HG02642 (cell line): Measurements from ENCODE around the gene RAMP3.

Experiments used
- ATAC-seq: cut with Tn5 transposase; IDR thresholded peaks from one replicate; pipeline ENCODE4 v1.9.1; 2021; ENCODE audit warnings: mild to moderate bottlenecking; ENCODE audit not compliant: unreplicated experiment, poor library complexity

The RAMP3 gene

DNA sequence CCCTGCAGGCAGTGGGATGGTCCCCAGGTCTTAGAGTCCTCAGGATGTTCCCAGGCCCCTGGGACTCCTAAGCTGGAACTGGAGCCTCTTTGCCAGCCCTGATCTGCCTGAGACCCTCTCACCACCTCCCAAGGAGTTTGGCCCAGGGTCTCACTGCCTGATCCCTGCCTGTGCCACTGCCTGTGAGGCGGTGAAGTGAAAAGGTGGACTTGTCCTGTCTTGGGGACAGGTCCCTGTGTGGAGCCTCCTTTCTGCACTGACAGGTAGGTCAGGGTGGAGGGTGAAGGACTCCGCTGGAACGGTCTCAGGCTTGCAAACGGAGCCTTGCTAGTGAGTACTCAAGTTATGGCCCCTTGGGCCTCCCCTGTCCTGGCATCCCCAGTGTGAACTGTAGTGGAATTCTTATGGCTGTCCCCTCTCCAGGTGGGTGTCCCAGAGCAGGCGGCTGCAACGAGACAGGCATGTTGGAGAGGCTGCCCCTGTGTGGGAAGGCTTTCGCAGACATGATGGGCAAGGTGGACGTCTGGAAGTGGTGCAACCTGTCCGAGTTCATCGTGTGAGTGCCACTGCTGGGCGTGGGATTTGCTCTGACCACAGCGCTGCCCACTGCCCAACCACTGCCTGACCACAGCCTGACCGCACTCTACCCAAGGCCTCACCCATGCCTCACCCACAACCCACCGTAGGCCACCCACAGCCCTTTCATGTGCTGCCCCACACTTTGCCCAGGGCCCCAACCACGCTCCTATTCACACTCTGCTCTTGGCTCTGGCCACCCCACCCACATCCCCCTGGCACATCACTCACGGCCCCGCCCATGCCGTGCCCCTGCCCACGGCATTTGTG lies 19.5 kb downstream of the RAMP3 start:
- no peak for ATAC-seq

DNA sequence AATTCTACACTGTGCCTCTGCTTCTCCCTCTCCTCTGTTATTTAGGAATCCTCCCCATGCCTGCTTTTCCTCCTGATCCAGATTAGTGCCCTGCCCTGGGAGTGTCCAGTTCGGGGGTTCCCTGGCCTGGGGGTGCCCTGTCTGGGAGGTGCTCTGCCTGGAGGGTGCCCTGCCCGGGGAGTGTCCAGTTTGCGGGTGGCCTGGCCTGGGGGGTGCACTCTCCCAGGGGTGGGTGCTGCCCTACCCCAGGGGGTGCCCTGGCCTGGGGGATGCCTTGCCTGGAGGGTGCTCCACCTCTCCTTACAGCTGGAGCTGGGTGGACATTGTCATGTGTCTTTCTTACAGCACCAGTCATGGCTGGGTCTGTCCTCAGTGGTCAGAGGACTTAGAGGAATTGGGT lies 20.2 kb downstream of the RAMP3 start:
- ATAC-seq, result no peak

DNA sequence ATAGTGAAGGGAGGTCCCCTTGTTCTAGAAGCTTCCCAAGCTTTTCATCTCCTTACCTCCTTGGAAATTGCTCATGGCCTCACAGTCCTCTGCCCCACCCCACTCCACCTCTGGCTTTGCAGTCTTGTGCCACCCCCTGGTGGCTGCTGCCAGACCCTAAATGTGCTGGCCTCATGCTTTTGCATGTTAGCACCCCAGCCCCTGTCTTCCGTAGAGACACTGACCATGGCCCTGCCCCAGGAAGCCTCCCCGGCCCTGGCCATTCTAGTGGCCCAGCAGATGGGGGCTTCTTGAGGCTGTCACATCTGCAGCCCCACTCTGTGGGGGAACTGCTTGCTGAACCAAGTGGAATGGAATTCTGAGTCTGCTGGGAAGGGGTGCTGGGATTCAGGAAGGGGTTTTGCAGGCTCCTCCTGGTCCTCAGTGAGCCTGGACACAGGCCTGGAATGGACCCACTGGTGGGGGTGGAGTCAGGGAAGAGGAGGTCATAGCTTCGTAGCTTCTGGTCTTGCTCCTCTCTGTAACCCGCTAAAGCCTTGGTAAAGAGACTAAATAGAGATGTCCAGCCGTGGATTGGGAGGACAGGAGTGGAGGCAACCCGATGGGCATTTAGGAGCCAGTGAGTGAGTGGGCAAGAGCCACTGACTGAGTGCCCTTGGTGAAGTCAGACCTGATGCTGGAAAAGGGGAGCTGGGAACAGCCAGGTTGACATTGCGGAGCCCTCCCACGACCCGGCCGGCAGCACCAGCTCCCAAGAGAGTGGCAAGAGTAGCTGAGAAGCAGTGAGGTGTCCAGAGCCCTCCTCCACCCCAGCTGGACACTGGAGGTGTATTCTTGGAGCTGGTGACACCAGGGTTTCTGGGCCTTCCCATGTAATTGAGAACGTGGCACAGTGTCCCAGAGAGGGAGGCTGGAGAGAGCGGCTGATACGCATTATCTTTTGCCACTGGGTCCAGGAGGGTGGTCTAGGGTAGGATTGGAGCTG lies 20.9 kb downstream of the RAMP3 start:
- no peak for ATAC-seq

DNA sequence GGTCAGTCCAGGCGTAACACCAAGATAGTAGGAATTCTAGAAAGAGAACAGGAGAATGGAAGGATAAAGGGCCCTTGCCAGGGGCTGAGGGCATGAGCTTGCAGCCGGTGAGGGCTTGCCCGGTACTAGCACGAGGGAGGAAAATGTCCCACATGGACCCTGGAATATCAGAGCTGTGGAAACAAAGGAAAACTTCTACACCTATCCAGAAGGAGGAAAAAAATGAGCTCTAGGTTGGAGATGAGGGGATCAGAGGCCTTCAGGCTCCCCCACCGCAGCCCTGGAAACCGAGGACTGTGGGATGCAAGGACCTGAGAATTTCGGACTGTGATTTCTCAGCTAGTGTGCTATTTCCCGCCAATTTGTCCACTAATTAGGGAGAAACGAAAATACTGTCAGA lies 22.1 kb downstream of the RAMP3 start:
- no peak for ATAC-seq

DNA sequence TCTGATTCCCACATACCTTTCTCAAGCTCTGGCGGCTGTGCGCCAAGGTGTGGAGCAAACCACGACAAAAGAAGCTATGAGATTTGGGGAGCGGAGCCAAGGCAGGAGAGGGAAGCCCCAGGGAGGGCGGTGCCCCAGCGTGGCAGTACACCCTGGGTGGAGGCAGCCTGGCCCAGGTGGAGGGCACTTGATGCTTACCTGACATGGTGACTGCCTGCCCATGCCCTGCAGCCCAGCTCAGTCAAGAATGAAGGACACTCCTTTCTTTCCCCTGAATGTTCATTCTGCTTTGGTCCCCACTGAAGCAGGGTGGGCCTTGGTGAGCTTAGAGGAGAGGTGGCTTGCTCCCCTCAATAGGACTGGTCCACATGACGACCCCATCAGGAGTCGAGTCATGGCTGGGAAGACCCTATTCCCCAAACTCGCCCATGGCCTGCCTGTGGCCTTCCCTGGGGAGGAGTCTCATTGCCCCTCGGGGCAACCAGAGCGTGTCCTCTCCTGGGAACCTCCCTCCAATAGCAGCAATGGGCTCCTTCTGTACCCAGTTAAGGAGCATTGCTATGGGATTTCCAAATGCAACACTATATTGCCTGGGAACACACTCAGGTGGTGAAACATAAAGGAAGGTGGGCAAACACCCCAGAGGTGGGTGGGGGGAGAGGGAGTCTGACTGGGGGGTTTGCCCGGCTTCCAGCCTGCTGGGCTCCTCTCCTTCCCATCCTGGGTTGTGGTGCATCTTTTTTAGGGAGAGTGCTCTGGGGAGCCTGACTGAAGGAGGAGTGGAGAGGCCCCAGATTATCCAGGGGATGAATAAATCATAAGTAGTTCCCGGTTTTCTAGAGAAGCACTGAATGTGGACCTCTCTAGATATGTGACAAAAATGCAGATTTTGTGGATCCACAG lies 22.7 kb downstream of the RAMP3 start:
- ATAC-seq, result no peak

DNA sequence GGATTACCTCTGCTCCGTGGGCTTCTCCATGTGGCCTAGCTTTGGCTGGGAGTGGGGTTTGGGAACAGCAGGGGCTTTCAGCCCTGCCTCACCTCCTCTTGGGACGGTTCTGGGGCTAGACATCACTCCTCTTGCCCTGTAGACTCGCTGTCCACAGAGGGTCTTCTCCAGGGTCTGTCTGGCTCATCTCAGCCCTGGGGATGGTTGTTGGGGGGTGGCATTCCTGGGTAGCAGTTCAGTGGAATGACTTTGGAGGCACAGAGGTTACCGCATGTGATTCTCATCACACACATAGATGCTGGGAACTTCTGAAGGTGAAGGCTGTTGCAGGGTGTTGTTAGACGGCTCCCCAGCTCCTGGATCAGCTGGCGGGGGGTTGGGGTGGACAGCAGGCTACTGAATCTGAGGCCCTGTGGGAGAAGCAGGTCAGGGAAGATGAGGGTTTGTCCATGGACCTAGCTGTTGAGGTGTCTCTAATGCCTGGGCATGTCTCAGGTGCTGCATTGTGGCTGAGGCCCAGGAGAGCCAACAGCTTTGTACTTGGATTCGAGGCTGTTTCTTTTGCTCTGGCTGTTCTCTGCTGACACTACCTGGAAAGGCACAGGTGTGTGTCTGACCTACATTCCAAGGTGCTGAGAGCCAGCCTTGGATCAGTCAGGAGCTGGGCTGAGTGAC lies 23.8 kb downstream of the RAMP3 start:
- ATAC-seq, result no peak

DNA sequence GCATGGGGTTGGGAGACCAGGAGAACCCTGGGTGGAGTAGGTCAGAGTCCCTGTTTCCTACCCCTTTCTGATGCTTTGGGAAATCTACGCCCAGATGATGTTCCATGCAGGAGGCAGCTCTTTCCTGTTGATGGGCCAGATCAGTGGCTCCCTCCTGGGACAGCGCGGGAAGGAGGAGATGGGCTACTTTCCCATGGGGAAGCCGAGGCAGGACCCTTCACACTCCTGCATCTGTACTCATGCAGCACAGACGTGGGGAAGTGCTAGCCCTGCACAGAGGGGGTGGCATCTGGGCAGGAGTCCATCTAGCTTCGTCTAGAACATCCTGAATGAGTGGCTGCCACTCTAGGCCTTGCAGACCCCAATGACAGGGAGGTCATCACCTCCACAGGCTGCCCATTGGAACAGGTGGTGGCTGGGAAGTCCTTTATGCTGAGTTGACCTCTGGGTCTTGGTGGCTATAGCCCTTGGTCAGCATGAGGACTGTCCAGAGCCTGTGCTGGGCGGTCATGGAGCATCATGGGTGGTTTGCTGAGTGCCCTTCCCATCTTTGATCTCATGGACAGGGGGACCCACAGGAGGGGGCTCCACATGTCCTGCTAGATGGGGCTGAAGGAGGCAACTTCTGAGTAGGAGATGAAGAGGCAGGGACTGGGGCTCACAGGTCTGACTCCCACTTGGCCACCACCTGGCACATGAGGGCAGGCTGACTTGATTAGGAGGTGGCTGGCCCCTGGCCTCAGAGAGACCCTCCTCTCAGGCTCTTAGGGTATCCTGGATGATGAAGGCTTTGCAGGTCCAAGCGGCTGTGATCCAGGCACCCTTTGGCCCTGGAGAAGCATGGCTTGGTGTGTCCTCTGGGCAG lies 24.6 kb downstream of the RAMP3 start:
- no peak for ATAC-seq

DNA sequence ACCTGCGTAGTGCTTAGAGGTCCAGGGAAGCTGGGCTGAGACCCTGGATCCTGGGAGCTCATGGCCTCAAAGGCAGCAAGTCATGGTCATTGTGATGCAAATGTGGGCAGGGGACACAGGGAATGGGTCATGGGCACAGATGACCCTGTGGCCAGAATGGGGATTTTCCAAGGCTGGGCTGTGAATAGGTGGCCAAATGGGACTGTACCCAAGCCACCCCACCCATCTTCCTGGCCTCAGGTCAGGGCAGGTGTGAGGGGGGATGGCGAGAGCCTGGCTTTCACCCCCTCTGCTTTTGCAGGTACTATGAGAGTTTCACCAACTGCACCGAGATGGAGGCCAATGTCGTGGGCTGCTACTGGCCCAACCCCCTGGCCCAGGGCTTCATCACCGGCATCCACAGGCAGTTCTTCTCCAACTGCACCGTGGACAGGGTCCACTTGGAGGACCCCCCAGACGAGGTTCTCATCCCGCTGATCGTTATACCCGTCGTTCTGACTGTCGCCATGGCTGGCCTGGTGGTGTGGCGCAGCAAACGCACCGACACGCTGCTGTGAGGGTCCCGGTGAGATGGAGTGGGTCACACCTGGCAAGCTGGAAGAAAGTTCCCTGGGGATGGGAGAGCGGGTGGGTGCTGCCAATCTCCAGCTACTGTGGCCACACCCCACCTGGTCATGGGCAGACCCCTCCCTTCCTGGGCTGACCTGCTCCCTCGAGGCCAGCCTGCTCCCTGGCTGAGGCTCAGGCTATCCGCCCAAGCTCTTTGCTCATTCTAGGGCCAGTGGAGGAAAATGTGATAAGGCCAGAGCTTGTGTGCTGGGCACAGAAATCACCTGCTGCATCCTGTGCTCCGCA lies 25.5 kb downstream of the RAMP3 start:
- no peak for ATAC-seq

DNA sequence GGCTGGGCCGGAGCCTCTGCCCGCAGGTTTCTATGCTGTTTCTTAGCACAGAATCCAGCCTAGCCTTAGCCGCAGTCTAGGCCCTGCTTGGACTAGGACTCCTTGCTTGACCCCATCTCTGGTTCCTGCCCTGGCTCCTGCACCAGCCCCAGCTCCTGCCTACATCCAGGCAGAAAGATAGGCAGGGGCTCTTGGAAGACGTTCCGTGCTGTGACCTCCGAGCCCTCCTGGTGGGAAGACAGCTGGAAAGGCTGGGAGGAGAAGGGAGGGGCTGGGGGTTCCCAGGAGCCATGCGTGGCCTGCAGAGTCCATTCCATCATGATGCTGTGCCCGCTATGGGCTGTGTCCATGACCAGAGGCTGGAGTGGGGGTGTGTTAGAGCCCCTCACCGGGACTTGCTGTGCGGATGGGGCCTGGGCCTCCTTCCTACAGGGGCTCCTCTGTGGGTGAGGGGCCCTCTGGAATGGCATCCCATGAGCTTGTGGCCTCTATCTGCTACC lies 26.2 kb downstream of the RAMP3 start:
- no peak for ATAC-seq

DNA sequence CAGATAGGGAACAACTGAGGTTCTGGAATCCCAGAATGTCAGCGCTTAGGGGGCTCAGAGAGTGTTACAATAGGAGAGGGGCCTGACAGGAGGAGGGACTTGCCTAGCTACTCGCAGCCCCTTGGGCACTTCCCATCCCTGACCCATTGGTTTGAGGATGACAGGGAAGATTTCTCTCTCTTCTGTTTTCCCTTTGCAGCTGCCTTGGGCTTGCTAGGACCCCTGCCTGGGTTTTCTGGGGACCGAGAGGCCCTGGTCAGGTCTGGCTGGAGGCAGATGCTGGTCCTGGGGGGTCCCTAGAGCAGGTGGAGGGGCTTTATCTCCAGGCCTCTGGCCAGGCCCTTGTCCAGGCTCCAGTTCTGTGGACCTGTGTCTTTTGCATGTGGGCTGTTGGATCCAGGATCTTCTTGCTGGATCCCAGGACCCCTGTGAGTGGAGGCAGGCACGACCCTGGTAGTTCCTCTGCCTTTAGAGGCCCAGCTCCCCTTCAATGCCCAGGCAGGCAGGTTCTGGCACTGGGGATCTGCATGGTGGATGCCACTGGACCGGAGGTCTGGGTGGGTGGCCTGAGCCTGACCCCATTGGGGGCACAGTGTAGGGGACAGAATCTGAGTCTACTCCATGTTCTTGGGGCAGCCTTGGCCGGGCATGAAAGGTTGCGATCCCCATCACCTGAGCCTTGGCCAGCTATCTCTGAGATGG lies 26.9 kb downstream of the RAMP3 start:
- ATAC-seq, result no peak

DNA sequence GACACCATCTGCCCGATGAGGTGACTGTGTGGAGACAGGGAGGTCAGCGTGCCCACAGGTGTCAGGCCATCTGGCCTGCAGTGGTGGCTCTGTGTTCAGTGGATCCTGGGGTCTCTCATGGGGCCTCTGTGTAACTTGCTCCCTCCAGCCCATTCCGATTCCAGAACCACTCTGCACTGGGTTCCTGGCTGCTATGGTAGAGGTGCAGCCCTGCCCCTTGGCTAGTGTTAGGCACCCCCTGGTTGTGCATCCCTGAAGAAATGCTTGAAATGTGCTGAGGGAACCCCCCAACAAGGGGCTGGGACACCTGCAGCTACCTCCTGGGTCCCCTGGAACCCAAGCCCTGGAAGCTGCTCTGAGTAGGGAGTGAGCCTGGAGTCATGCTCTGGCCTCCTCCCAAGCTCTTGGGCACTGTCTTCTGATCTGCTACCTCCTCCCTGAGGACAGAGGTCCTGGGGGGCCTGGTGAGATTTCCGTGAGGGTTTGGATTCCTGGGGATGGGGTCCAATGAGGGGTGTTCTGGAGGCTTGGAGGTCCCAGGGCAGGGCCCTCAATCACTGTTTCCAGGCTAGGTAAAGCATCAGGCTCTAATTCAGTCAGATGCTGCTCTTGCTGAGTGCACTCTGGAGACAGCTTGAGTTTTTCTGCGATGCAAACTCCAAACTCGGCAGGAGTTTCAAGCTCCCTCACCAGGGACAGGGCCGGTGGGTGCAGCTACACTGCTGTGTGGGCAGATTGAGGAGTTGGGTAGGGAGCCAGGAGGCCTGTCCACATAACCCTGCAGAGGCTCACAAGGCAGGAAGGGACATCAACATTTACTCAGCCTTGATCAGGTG lies 27.7 kb downstream of the RAMP3 start:
- no peak for ATAC-seq

DNA sequence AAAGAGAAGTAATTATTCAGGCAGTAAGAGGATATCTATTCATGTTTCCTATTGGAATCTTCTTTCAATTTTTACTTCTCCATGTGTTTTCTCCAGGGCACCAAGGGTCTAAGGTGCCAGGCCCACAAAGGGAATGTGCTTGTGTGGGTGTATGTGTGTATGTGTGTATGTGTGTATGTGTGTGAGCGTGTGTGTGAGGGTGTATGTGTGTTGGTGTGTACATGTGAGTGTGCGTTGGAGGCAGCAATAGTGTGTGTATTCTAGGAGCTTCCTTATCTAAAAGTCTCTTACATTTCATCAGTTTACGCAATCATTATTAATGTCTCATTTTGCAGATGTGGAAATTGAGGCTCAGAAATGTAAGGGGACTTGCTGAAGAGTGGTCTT lies 28.3 kb downstream of the RAMP3 start:
- ATAC-seq, result no peak

DNA sequence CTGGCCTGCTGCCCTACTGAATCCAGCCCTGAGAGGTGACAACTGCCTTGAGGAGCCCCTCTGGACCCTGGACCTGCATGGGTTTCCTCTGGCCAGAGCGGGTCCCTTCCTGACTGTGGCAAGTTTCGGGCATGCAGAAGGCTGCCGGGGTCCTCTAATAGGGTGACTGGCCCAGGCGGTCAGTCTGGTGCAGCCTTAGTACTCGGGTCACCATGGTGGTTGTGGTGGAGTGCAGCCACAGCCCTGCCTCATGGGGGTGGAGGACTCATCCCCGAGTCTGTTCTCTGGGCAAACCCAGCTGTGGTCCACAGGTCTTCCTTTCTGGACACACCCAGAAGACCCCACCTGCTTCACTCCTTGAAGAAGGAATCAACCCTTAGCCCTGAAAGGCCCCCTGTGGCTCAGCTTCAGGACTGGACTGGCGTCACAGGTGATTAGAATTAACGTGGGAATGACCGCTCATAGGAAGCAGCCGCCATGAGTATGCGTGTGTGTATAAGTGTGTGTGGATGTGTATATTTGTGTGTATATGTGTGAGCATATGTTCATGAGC lies 28.7 kb downstream of the RAMP3 start:
- no peak for ATAC-seq

DNA sequence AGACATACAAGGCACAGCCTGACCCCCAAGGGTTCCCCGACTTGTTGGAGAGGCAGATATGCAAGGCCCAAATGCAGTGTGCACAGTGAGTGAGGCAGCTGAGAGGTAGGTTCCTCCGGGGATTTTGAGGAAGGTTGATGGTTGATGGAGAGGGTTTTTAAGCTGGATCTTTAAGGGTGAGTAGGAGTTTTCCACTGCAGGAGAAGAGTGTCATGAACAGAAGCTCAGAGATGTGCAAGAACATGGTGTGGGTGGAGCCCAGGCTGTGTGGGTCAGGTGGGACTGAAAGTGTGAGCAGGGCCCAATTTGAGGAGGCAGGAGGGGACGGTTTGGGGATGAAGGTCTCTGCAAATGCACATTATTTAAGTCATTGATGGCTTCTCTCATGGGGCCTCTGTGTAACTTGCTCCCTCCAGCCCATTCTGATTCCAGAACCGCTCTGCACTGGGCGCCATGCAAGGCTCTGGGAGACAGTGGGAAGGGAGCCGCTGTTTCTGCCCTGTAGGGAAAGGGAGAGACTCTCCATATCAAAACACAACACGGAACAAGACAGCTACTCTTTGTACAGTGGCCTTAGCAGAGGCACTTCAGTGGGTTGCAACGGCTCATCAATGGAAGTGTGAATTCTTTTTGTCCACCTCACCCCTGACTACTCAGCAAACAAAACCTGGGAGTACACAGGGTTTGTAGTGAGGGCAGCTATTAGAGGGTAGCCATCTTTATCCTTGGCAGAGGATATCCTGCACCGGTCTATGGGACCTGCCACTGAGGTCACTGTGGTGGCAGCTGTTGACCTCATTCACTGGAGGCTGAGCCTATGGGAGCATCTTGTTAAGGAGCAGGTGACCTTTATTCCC lies 29.7 kb downstream of the RAMP3 start:
- ATAC-seq, result no peak

DNA sequence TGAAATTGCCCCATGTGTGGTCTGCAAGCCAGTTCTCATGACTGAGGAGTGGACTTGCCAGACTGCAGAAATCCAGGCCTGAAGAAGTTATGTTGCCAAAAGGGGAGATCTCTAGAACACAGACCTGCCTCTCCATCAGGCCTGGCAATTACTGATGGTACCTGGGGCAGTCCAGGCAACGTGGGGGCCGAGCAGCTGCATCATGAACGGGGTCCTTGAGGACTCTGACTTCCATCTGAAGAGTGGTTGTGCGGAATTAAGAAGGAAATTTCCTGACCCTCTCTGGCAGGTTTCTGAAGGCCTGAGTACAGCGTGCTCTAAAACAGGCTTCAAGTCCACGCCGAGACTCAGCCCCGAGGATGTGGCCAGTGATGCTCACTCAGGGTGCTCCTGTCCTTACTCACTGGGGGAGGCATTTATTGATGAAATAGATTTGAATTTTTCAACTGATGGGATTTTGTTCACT lies 30.4 kb downstream of the RAMP3 start:
- ATAC-seq, result no peak
